ENCODE measurements around the gene FBXO33.

- TF ChIP-seq EZH2phosphoT487 (conservative IDR thresholded peaks at IDR 0.05; ENCODE audit: low read length) (no peak), CTCF (IDR thresholded peaks at IDR 0.05; ENCODE audit: insufficient read depth, low read length, poor library complexity, severe bottlenecking) (no peak)
Measured at GRCh38 chr14:39383026-39383660, 49.1 kb downstream of the FBXO33 start.
